ENCODE results near the gene IGSF21. TPM values are rescaled to one million over a fixed set of nuclear protein-coding genes. Genes with fewer than 3 reads are reported as not detected.

The IGSF21 gene
- total and polyA plus RNA-seq, 11 donors: 0.54 to 2.2 (median 0.94) TPM; not detected in 1

DNA sequence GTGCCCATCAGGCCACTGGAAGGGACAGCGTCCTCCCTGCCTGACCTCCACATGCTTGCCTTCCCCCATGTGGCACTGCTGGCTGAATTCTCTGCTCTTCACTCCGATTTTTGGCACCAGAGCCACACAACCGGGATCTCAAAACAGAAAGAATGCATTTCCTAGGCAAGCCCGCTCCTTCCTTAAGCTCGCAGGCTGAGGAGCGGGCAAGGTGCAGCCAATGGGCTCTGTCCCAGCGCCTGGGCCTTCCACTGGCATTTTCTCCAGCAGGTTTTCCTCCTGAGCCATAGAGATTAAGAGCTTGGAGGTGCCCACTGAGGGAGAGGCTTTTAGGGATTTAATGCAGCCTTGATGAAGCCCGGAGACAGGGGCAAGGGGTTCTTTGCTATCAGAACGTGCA, 158.0 kb downstream of the IGSF21 start:
- H3K27me3 ChIP-seq: peaks cover 0 to 40% (median 6%) of the 10 kb centered on the region in 9 donors
- no peaks in the 10 kb centered on the region for H3K9me3 ChIP-seq
- no peak overlapping the region for H3K27ac ChIP-seq
- intact Hi-C loops (cut with DNase I): no loop called here
- ATAC-seq: no peak
- no peaks in the 10 kb centered on the region for H3K4me1 ChIP-seq
- no peaks in the 10 kb centered on the region for H3K36me3 ChIP-seq
- H3K4me3 ChIP-seq: no peak overlapping the region
- 61 to 67% (median 65%) methylated on average over 9 of the region's 9 CpGs for WGBS, 4 donors
- DNase-seq: no peak
- TF ChIP-seq POLR2A (IDR thresholded peaks at IDR 0.05): no peak

GRCh38 chr1:18266391-18266790, 158.8 kb downstream of the IGSF21 start:
- no peak for TF ChIP-seq POLR2A (IDR thresholded peaks at IDR 0.05)
- no peak for TF ChIP-seq CTCF (IDR thresholded peaks at IDR 0.05)
- ATAC-seq (no peak), DNase-seq (no peak)
- intact Hi-C loops (cut with DNase I): no loop called here
- Histone ChIP-seq H3K27me3 (peaks cover 0 to 33% (median 6%) of the 10 kb centered on the region in 9 donors), H3K27ac (no peak overlapping the region), H3K4me1 (no peaks in the 10 kb centered on the region), H3K9me3 (no peaks in the 10 kb centered on the region), H3K36me3 (no peaks in the 10 kb centered on the region), H3K4me3 (no peak overlapping the region)
- WGBS, 4 donors: 68 to 75% (median 71%) methylated on average over 2 of the region's 2 CpGs

GRCh38 chr1:18271336-18271735, 163.7 kb downstream of the IGSF21 start:
- no peaks in the 10 kb centered on the region for H3K36me3 ChIP-seq
- H3K4me3 ChIP-seq: no peak overlapping the region
- H3K9me3 ChIP-seq: no peaks in the 10 kb centered on the region
- intact Hi-C loops (cut with DNase I): no loop called here
- ATAC-seq (no peak), DNase-seq (no peak)
- H3K27ac ChIP-seq: no peak overlapping the region
- H3K27me3 ChIP-seq: peaks cover 0 to 31% (median 3%) of the 10 kb centered on the region in 9 donors
- no peak for TF ChIP-seq CTCF (IDR thresholded peaks at IDR 0.05)
- no peak for TF ChIP-seq POLR2A (IDR thresholded peaks at IDR 0.05)
- H3K4me1 ChIP-seq: no peaks in the 10 kb centered on the region
- WGBS, 4 donors: 75 to 95% (median 84%) methylated on average over 2 of the region's 2 CpGs

DNA sequence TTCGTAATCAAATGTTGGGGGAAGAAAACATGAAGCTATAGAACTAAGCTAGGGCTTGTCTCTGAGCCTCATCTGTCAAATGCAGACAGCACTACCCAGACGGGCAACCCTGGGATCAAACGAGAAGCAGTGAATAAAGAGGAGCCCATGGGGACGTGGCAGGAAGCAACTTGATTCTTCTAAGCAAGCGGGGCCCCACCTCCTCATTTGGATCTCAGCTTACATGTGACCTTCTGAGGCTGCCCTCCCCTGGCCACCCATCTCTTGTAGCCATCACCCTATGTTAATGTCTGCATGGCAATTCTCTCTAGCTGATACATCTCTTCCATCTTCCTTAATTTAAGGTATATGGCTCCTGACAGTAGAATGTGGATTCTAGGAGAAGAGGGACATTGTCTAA, 171.3 kb downstream of the IGSF21 start:
- no peak overlapping the region for H3K4me3 ChIP-seq
- intact Hi-C loops (cut with DNase I): no loop called here
- no peak overlapping the region for H3K27ac ChIP-seq
- no peaks in the 10 kb centered on the region for H3K9me3 ChIP-seq
- DNase-seq: no peak
- WGBS, 4 donors: 22 to 32% (median 25%) methylated on average over 5 of the region's 5 CpGs
- no peaks in the 10 kb centered on the region for H3K36me3 ChIP-seq
- H3K27me3 ChIP-seq: peaks cover 0 to 66% (median 5%) of the 10 kb centered on the region in 9 donors
- ATAC-seq: no peak
- TF ChIP-seq POLR2A (IDR thresholded peaks at IDR 0.05) (no peak), CTCF (IDR thresholded peaks at IDR 0.05) (no peak)
- H3K4me1 ChIP-seq: no peaks in the 10 kb centered on the region
